CD4-positive, alpha-beta T cell treated with Interleukin-15 for 4 hours (primary cell): ENCODE measurements around the gene LY6G6D.
"Not testable (repeated sequence)": the region's sequence is repeated elsewhere in the genome, so short reads cannot be mapped to it uniquely, and the experiment has no call there.

ENCODE experiments used
- DNase-seq: peaks from one replicate; pipeline ENCODE4 v3.0.0-alpha.2; 2020; ENCODE audit warnings: low spot score

LY6G6D gene

GRCh38 chr6:31692353-31692752 lies 22.8 kb upstream of the LY6G6D start:
- DNase-seq, result no peak

DNA sequence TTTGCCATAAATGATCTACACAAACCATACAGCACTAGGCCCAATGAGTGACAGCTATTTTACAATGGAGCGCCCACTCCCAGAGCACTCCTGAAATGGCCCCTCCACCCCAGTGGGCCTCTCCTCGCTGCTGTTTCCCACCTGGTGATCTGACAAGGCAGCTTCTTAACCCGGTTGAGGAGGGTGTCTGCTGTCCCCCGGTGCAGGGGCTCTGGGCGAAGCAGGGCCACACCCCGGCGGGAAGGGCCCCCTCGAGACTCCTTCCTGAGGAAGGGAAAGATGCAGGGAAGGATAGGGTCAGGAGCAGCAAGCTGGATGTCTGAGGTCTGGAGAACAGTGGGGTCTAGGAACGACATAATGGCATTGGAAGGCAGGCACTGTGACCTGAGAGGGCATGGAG lies 22.3 kb upstream of the LY6G6D start:
- DNase-seq, result no peak

DNA sequence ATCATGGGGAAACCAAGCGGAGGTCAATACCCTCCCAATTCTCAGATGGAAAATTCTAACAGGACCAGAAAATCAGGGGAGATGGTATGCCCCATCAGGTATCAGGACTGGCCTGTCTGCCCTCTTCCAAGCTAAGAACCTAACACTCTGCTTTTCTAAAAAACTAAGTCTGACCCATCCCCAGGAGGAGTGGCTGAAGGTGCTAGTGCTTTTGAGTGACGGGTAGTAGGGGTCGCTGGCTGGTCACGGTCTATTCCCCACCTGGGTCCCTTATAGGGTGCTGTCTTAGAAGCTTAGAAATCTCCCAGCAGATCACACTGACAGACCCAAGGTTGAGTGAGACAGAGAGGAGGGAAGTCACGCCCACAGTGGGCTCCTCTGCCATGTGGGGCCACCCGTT lies 21.6 kb upstream of the LY6G6D start:
- DNase-seq, result no peak

GRCh38 chr6:31697555-31697954 lies 17.6 kb upstream of the LY6G6D start:
- no peak for DNase-seq

DNA sequence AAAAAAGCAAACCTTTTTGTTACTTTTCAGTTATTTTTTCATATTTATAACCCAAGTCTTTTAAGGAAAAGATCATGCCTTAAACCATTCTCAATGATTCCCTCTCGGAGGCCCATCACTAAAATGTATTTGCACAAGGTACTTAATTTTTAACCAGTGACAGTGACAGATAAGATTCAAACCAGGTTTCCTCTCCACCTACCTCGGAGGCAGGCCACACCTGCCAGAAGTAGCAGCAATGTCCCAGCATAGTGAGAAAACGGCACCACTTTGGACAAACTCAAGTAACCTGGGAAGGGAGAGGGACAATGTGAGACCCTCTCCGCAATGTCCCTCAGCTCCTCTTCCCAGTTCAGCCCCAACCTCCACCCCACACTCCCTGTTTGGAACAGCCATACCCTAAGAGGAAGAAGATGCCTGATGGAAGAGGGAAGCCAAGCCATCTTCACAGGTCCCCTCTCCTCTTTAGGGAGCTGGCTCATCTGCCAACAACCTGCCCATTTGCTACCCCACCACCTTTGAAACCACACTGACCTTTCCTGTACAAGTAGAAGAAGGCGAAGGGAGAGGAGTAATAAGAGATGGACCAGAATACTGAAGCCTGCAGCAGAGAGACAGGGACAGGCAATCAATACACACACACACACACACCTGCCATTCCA lies 14.3 kb upstream of the LY6G6D start:
- no peak for DNase-seq

- no peak for DNase-seq
These were observed 13.3 kb upstream of the LY6G6D start for GRCh38 chr6:31701666-31702404.

DNA sequence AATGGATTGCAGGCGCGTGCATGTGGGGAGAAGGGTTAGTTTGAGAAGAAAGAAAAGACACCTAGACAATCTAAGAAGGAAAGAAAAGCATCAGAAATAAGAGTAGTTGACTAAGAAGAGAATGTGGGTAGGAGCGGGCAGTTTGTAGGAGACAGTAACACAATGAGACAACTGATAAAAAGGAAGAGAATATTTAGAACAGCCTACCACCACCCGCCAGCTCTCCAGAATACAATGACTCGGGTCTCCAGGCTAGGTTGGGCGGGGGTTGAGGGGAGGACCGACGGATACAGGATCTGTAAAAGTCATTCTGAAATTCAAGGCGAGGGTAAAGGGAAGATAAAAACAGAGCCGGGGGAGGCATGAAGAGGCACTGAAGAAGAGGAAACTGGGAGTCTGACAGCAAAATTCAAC lies 12.7 kb upstream of the LY6G6D start:
- no peak for DNase-seq

- peak; percentile 97 for DNase-seq
These were observed 12.1 kb upstream of the LY6G6D start, which contains the start of gene ABHD16A for GRCh38 chr6:31702819-31703716. Gene ABHD16A, minus strand, starts transcription at chr6:31703324. Its CDS starts 43 bp downstream, at chr6:31703281.

DNA sequence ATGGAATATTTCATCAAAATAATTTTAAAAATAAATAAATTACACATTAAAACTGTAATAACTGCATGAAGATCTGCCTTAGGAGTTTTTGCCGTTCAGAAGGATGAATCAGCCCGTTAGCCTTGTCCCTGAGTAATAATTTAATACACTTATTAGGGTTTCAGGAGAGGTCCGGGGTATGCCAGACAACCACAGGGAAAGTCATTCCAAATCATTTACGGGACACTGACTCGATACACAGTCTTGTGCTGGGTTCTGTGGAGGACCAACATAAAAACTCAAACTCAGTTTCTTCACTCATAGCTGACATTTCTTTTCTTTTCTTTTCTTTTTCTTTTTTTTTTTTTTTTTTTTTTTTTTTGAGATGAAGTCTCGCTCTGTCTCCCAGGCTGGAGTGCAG lies 9.2 kb upstream of the LY6G6D start:
- DNase-seq, result no peak

GRCh38 chr6:31706599-31706998 lies 8.5 kb upstream of the LY6G6D start, which contains the start of gene LY6G6F:
Gene LY6G6F, plus strand, starts transcription at chr6:31706866. Its CDS starts 41 bp downstream, at chr6:31706907.
- DNase-seq, result no peak

DNA sequence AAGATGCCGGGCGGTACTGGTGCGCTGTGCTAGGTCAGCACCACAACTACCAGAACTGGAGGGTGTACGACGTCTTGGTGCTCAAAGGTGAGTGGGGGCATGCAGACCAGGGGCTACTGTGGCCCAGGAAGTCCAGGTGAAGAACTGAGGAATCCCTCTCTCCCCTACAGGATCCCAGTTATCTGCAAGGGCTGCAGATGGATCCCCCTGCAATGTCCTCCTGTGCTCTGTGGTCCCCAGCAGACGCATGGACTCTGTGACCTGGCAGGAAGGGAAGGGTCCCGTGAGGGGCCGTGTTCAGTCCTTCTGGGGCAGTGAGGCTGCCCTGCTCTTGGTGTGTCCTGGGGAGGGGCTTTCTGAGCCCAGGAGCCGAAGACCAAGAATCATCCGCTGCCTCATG lies 7.4 kb upstream of the LY6G6D start:
- DNase-seq, result no peak

GRCh38 chr6:31708224-31708623 lies 6.9 kb upstream of the LY6G6D start:
- DNase-seq, result no peak

- DNase-seq, result not testable (repeated sequence)
These were observed 6.0 kb upstream of the LY6G6D start for GRCh38 chr6:31709157-31709556.

- no peak for DNase-seq
These were observed 4.5 kb upstream of the LY6G6D start for GRCh38 chr6:31710523-31711219.

GRCh38 chr6:31711233-31711632 lies 3.9 kb upstream of the LY6G6D start:
- no peak for DNase-seq

- DNase-seq, result no peak
These were observed 2.9 kb upstream of the LY6G6D start for GRCh38 chr6:31712296-31712695.

DNA sequence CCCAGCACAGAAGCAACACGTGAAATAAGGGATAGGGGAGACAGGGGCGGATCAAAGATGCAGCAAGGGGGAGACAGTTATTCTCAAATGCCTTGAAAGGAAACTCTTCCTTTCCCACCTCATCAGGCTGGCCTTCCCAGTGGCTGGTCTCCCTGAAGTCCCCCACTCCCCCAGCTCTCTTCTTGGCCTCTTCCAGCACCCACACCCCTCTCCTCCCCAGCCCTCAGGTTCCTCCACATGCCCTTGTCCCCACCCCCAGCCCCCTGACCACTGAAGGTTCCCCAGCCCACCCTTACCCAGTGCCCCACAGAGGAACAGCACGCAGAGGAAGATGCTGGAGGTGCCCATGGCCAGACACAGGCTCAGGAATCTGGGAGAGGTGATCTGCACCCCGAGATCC lies 1.7 kb upstream of the LY6G6D start:
- no peak for DNase-seq

DNA sequence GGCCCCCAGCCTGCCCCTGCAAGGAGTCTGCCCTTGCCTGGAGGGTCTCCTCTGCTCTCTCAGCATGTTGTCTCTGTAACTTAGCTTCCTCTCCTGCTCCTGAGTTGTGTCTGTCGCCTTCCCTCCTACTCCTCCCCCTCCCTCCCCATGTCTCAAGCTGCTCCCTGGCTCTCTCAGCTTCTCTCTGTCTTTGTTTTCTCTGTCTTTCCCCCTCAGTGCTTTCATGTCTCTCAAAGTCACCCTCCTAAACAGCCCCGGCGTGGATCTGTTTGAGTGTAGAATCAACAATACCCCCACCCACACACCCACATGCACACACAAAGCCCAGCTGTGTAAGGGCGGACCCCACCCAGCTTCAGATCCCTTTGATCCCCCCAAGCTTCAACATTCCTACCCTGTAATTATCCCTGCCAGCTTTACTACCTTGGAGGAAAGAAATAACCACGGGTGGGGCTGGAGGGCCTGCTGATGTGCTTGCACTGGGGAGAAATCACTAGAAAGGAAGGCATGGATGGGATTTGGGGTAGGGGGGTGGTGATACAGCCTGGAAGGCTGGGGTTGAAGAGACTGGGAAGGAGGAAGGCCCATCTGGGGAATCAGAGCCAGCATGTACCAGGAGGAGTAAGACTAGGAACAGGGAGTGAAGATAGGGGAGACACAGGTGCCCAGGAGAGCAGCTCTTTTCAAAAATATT lies 1.0 kb upstream of the LY6G6D start:
- DNase-seq, result no peak

- DNase-seq, result no peak
These were observed 2.5 kb downstream of the LY6G6D start for GRCh38 chr6:31717499-31718222.

DNA sequence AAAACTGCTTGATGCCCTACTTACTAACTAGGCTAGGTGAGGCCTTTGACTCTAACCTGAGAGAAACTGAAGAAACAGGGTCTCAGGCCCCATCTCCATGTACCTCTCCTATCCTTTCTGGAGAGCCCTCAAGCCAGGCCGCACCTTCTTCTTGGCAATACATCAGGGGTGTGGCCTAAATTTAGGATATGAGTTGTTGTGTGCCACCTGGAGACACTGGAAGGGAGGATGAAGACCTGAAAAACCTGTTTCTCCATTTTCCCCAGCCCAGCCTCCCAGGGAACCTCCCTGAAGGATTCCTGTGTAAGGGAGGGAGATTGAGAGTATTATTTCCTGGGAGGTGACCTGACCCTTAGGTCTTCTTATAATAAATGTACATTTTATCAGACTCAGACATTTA lies 3.1 kb downstream of the LY6G6D start:
- no peak for DNase-seq

DNA sequence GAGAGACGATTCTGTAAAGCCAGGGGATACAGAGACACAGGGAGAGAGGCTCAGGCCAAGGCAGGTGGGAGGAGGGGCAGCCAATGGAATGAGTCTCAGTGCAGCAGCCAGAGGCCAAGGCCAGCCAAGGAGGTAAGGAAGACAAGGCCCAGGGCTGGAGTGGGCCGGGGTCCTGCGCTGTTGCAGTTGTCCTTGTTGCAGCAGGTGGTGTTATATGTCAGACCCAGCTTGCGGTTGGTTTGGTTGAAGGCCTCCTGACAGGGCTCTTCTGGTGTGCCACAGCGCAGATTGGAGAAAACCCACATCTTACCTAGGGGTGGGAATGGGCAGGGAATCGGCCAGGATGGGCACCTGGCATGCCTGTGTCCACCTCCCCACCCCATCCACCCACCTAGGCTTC lies 3.9 kb downstream of the LY6G6D start:
- DNase-seq, result no peak
